Transverse colon (tissue), 4 donors: ENCODE measurements around the gene FAM13C. TPM values are rescaled to one million over a fixed set of nuclear protein-coding genes. Genes with fewer than 3 reads are reported as not detected.

Source experiments
- DNase-seq: peaks from one replicate; pipeline ENCODE4 v3.0.0-alpha.2; 2019
- H3K27ac ChIP-seq, 4 donors: fragments of 200-600 bp; sonication (generic); 2 replicates each; pipeline ENCODE4 v1.5.1; 2016 to 2018; ENCODE audit warnings: inconsistent platforms in 4 of 4
- H3K27me3 ChIP-seq: fragments of 200-600 bp; sonication (generic); 2 replicates; pipeline ENCODE4 v1.5.1; 2017; ENCODE audit warnings: inconsistent platforms
- H3K36me3 ChIP-seq, 4 donors: fragments of 200-600 bp; sonication (generic); 2 replicates each; pipeline ENCODE4 v1.5.1; 2017 to 2019; ENCODE audit warnings: inconsistent platforms in 4 of 4
- H3K4me1 ChIP-seq, 4 donors: fragments of 200-600 bp; sonication (generic); 2 replicates each; pipeline ENCODE4 v1.5.1; 2017 to 2020; ENCODE audit warnings: inconsistent platforms in 4 of 4
- H3K4me3 ChIP-seq, 4 donors: fragments of 200-600 bp; sonication (generic); 1 replicate in 1 of 4; 2 replicates in 3 of 4; pipeline versions ENCODE4 v1.5.1 to v1.6.1; 2017 to 2019; ENCODE audit warnings: inconsistent platforms in 4 of 4
- H3K9me3 ChIP-seq, 2 donors: fragments of 200-600 bp; sonication (generic); 2 replicates each; pipeline ENCODE4 v1.5.1; 2017 to 2019; ENCODE audit warnings: inconsistent platforms in 2 of 2
- CTCF ChIP-seq, 5 experiments: fragments of 200-600 bp in 3 of 5; fragments of 450-650 bp in 2 of 5; sonication (generic) in 3 of 5; IDR thresholded peaks; 1 replicate in 2 of 5; 2 replicates in 3 of 5; pipeline ENCODE4 v1.5.1; 2016 to 2017; ENCODE audit warnings: antibody characterized with exemption in 5 of 5, inconsistent platforms in 3 of 5, mild to moderate bottlenecking in 2 of 5, moderate library complexity in 1 of 5
- EP300 ChIP-seq: sonication (generic); formaldehyde crosslinking; IDR thresholded peaks from one replicate; pipeline ENCODE4 v1.6.1; 2017; ENCODE audit warnings: antibody characterized with exemption, low read depth
- POLR2A ChIP-seq: fragments of 450-650 bp; IDR thresholded peaks from one replicate; pipeline ENCODE4 v1.6.1; 2016; ENCODE audit warnings: antibody characterized with exemption, mild to moderate bottlenecking, moderate library complexity
- POLR2AphosphoS5 ChIP-seq, 3 donors: sonication (generic); formaldehyde crosslinking; IDR thresholded peaks; one replicate each; pipeline ENCODE4 v1.6.1; 2016; ENCODE audit warnings: antibody characterized with exemption in 3 of 3
- whole genome bisulfite sequencing, 2 donors: methylation state at CpG; one replicate each; pipeline ENCODE4 v1.1.5; 2018; ENCODE audit warnings: low coverage in 1 of 2; 5-methylcytosine and 5-hydroxymethylcytosine counted together
- in situ Hi-C, 4 donors: fragments of 200-750 bp; cut with MboI; loops; one replicate each; pipeline versions ENCODE4 v1.15.0 to v1.15.1; 2017; ENCODE audit warnings: low sequenced_read_pairs in 3 of 4, low pct_ligation_motif_present in 1 of 4, low pct_unique_long_range_greater_than_20kb in 1 of 4
- intact Hi-C: fragments of 100-400 bp; cut with DNase I; formaldehyde crosslinking; loops from one replicate; pipeline ENCODE4 v1.15.1; 2023; ENCODE audit warnings: low total_unique reads
- total RNA-seq, 4 donors: library from RNA; depleted of rRNA; stranded (reverse); fragments of >200 nt; gene quantifications; one replicate each; pipeline ENCODE4 v1.1.0, GENCODE V29; 2016

FAM13C gene
- total RNA-seq, 4 donors from 2014 or later = 5.6 to 9.7 (median 6.1) TPM

GRCh38 chr10:59387951-59388670 lies 25.8 kb upstream of the FAM13C start:
- H3K27me3 ChIP-seq = no peaks in the 10 kb centered on the region
- DNase-seq = no peak
- TF ChIP-seq POLR2AphosphoS5 (IDR thresholded peaks at IDR 0.05) (no peak), POLR2A (no peak), CTCF (IDR thresholded peaks at IDR 0.05) (no peak), EP300 (no peak)
- H3K9me3 ChIP-seq = no peaks in the 10 kb centered on the region
- in situ Hi-C loops = no loop called here
- intact Hi-C loops = no loop called here
- H3K4me3 ChIP-seq = no peak overlapping the region
- no peaks in the 10 kb centered on the region for H3K36me3 ChIP-seq
- H3K4me1 ChIP-seq = no peaks in the 10 kb centered on the region
- peak overlapping the region in 3 of 4 donors; percentile 4 to 47 (median 23) for H3K27ac ChIP-seq
- WGBS, 2 donors = 65 to 78% methylated on average over 2 to 3 of the region's 3 CpGs

- H3K4me1 ChIP-seq = no peaks in the 10 kb centered on the region
- intact Hi-C loops (no loop called here), in situ Hi-C loops (no loop called here)
- H3K36me3 ChIP-seq = no peaks in the 10 kb centered on the region
- H3K9me3 ChIP-seq = no peaks in the 10 kb centered on the region
- no peak for DNase-seq
- TF ChIP-seq POLR2AphosphoS5 (IDR thresholded peaks at IDR 0.05) (no peak), POLR2A (no peak), EP300 (no peak), CTCF (IDR thresholded peaks at IDR 0.05) (no peak)
- no peak overlapping the region for H3K27ac ChIP-seq
- no peaks in the 10 kb centered on the region for H3K27me3 ChIP-seq
- 59 to 82% methylated on average over 2 to 3 of the region's 3 CpGs for WGBS, 2 donors
- H3K4me3 ChIP-seq = no peak overlapping the region
These were observed 22.4 kb upstream of the FAM13C start for GRCh38 chr10:59384761-59385160.

GRCh38 chr10:59383908-59384307 lies 21.6 kb upstream of the FAM13C start:
- Histone ChIP-seq H3K9me3 (no peaks in the 10 kb centered on the region), H3K4me3 (no peak overlapping the region), H3K4me1 (no peaks in the 10 kb centered on the region), H3K36me3 (no peaks in the 10 kb centered on the region), H3K27me3 (no peaks in the 10 kb centered on the region), H3K27ac (peak overlapping the region in 3 of 4 donors; percentile 4 to 54 (median 48))
- 30 to 53% methylated on average over 3 of the region's 3 CpGs for WGBS, 2 donors
- in situ Hi-C loops = no loop called here
- TF ChIP-seq EP300 (no peak), POLR2A (no peak), CTCF (IDR thresholded peaks at IDR 0.05) (no peak), POLR2AphosphoS5 (IDR thresholded peaks at IDR 0.05) (no peak)
- intact Hi-C loops = no loop called here
- DNase-seq = no peak

- no peak for TF ChIP-seq EP300
- TF ChIP-seq POLR2A = no peak
- TF ChIP-seq POLR2AphosphoS5 (IDR thresholded peaks at IDR 0.05) = no peak
- no peak for TF ChIP-seq CTCF (IDR thresholded peaks at IDR 0.05)
- DNase-seq = no peak
- no peaks in the 10 kb centered on the region for H3K9me3 ChIP-seq
These were observed 21.1 kb upstream of the FAM13C start for GRCh38 chr10:59383436-59383835.

More at GRCh38 chr10:59383436-59383835, 21.1 kb upstream of the FAM13C start:
- Histone ChIP-seq H3K27ac (peak overlapping the region; percentile 38 to 54 (median 44)), H3K4me1 (no peaks in the 10 kb centered on the region), H3K36me3 (no peaks in the 10 kb centered on the region), H3K27me3 (no peaks in the 10 kb centered on the region), H3K4me3 (no peak overlapping the region)
- 63 to 73% methylated on average over 1 of the region's 1 CpG for WGBS, 2 donors
- in situ Hi-C loops = no loop called here
- intact Hi-C loops = no loop called here
